ENCODE data around the gene CAMK4. TPM values are rescaled to one million over a fixed set of nuclear protein-coding genes. Genes with fewer than 3 reads are reported as not detected.

CAMK4 gene
- total RNA-seq, 2 experiments from 2014 or later, result 40.6 to 44.4 TPM

DNA sequence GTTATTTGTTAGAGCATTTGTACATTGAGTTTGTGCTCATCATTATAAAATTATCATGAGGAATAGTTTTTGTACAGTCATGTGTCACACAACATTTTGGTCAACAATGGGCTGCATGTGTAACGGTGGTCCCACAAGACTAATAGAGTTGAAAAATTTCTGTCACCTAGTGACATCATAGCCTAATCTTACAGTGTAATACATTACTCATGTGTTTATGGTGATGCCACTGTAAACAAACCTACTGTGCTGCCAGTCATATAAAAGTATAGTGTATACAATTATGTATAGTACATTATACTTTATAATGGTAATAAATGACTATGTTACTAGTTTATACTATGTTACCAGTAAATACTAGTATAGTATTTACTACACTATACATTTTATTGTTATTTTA lies 3.0 kb upstream of the CAMK4 start:
- intact Hi-C loops (cut with micrococcal nuclease), result loop anchor here (5.0 to 10.0 kb wide), 3 partner anchors 59 to 1806 kb away; partner anchors contain the start of gene WDR36
- CTCF ChIA-PET, result interaction anchor here (1.2 to 4.2 kb wide), 2 partner anchors 33 to 59 kb away, joined by 3 to 40 read pairs; no protein-coding TSS in a partner anchor
- DNase-seq, result no peak
- no peaks in the 10 kb centered on the region for H3K36me3 Mint-ChIP-seq (ENCODE audit: low read depth)
- H3K27me3 Mint-ChIP-seq (ENCODE audit: low read depth), result no peaks in the 10 kb centered on the region
- no peak overlapping the region for H3K27ac Mint-ChIP-seq
- H3K9me3 Mint-ChIP-seq, result peaks cover 6% of the 10 kb centered on the region
- peaks cover 8% of the 10 kb centered on the region for H3K4me1 Mint-ChIP-seq (ENCODE audit: low read depth)
- no peak overlapping the region for H3K4me3 Mint-ChIP-seq

DNA sequence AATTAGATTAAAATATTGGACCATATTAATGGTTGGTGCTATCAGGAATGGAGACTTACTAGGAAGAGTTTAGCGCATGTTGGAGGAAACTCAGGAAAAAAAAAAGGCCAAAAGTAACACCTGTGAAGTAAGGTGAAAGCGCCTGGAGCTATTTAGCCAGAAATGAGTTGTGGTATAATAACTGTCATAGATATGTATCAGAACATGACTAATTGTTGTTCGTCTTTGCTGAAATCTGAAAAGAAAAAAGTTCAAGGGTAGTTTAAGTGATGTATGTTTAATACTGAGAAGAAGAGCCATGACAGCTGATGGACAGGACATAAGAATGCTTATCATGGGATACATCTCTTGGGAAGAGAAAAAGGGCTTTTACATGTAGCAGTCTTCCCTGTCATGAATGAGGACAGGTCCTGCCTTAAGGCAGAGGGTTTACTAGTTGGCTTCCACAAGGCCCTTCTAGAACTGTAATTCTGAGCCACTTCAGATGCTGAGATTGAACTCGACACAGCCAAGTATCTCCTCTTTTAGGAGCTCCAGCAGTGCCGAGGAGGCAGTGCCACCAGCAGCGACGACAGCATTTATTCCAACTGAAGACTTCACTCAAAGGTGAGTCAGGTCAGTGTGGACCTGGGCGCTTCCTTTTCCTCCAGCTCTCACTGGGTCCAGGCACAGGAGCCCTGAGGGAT lies 940 bp upstream of the CAMK4 start:
- Mint-ChIP-seq H3K27me3 (ENCODE audit: low read depth) (no peaks in the 10 kb centered on the region), H3K9me3 (no peaks in the 10 kb centered on the region)
- no peak for DNase-seq

DNA sequence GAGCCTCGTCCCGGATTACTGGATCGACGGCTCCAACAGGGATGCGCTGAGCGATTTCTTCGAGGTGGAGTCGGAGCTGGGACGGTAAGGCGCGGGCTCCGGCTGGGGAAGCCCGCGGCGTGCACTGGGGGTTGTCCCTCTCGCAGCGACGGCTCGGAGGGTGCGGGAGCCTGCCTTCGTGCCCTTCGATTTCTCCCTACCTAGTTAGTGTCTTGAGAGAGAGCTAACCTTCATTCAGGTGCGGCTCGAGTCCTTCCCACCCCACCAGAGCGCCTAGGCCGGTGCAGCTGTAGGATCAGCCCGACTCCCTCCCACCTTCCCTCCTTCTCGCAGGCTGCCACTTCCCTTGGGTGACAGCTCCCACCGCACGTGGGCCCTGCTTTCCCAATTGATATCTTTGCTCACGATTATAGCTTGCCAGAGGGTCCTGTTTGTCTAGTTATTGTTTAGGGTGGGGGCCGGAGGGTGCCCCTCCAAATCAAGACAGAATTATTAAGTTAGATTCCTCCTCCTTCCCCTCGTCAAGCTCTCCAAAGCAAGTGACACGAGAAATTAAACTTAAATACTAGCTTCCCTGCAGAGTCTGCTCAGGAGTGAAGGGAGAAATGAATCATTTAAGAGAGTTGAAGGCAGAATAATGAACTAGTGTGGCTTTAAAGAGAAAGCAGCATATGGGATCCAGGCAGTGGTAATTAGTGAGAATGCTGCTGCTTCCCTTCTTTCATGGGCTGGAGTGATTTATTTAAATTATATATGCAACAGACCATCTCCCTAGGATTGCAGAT lies 569 bp downstream of the CAMK4 start:
- peak overlapping the region; percentile 97 for H3K27ac Mint-ChIP-seq
- intact Hi-C loops (cut with micrococcal nuclease), result loop anchor here (1.0 to 10.0 kb wide), 4 partner anchors 54 to 1810 kb away; partner anchors contain the start of gene WDR36
- peak overlapping the region; percentile 95 for H3K4me3 Mint-ChIP-seq
- CTCF ChIA-PET, result interaction anchor here (0.7 to 4.2 kb wide), 11 partner anchors 14 to 132 kb away, joined by 3 to 40 read pairs (median 4); partner anchors contain the start of gene WDR36
- no peaks in the 10 kb centered on the region for H3K9me3 Mint-ChIP-seq
- peaks cover 8% of the 10 kb centered on the region for H3K36me3 Mint-ChIP-seq (ENCODE audit: low read depth)
- no peaks in the 10 kb centered on the region for H3K27me3 Mint-ChIP-seq (ENCODE audit: low read depth)
- DNase-seq, result peak; percentile 64
- peaks cover 33% of the 10 kb centered on the region for H3K4me1 Mint-ChIP-seq (ENCODE audit: low read depth)

More for the DNA sequence above, 940 bp upstream of the CAMK4 start:
- CTCF ChIA-PET, result interaction anchor here (0.8 to 4.2 kb wide), 13 partner anchors 8 to 131 kb away, joined by 3 to 40 read pairs (median 4); partner anchors contain the start of gene WDR36
- intact Hi-C loops (cut with micrococcal nuclease), result loop anchor here (1.0 to 10.0 kb wide), 5 partner anchors 12 to 1808 kb away; partner anchors contain the start of gene WDR36
- Mint-ChIP-seq H3K36me3 (ENCODE audit: low read depth) (peaks cover 6% of the 10 kb centered on the region), H3K4me3 (peak overlapping the region; percentile 81), H3K27ac (peak overlapping the region; percentile 67), H3K4me1 (ENCODE audit: low read depth) (peaks cover 18% of the 10 kb centered on the region)

DNA sequence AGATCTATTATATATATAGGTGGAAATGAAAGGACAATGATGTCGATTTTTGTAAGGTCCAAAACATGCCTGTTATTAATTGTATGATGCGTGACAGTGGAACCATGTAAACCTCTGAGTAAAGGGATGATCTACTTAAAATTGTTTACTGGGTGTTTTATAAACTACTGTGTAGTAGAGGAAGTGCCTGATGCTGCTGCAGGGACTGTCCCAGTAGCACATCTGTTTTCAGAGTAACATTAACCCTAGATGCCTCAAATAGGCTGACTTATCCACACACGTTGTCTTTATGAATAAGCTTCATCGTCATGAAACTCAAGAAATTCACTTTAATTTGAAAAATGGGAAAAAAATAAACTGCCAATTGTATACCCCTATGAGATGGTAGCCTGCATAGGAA lies 1.7 kb downstream of the CAMK4 start:
- DNase-seq, result peak; percentile 44
- CTCF ChIA-PET, result interaction anchor here (0.6 to 2.6 kb wide), 4 partner anchors 10 to 191 kb away, joined by 3 to 15 read pairs (median 8); no protein-coding TSS in a partner anchor
- H3K36me3 Mint-ChIP-seq (ENCODE audit: low read depth), result peaks cover 9% of the 10 kb centered on the region
- peaks cover 43% of the 10 kb centered on the region for H3K4me1 Mint-ChIP-seq (ENCODE audit: low read depth)
- H3K4me3 Mint-ChIP-seq, result peak overlapping the region; percentile 95
- intact Hi-C loops (cut with micrococcal nuclease), result loop anchor here (1.0 to 10.0 kb wide), 2 partner anchors 28 to 1811 kb away; no protein-coding TSS in a partner anchor
- peak overlapping the region; percentile 97 for H3K27ac Mint-ChIP-seq
- H3K9me3 Mint-ChIP-seq, result no peaks in the 10 kb centered on the region
- no peaks in the 10 kb centered on the region for H3K27me3 Mint-ChIP-seq (ENCODE audit: low read depth)

DNA sequence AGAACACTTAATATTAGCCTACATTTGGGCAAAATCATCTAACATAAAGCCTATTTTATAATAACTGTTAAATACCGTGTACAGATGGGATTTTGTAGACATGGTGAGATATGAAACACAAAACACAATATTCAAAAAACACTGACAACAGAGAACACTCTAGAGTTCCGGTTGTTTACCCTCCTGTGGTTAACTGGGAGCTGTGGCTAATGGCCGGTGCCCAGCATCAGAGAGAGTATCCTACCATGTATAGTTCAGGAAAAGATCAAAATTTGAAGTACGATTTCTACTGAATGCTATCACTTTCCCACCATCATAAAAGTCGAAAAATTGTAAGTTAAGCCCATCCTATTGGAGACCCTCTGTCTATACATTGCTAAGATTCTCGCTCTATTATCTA lies 2.4 kb downstream of the CAMK4 start:
- Mint-ChIP-seq H3K9me3 (no peaks in the 10 kb centered on the region), H3K36me3 (ENCODE audit: low read depth) (peaks cover 9% of the 10 kb centered on the region), H3K27ac (peak overlapping the region; percentile 97), H3K27me3 (ENCODE audit: low read depth) (no peaks in the 10 kb centered on the region), H3K4me3 (peak overlapping the region; percentile 95), H3K4me1 (ENCODE audit: low read depth) (peaks cover 48% of the 10 kb centered on the region)
- intact Hi-C loops (cut with micrococcal nuclease), result loop anchor here (1.0 to 10.0 kb wide), 2 partner anchors 28 to 1812 kb away; no protein-coding TSS in a partner anchor
- DNase-seq, result no peak
- CTCF ChIA-PET, result interaction anchor here (0.6 to 2.6 kb wide), 6 partner anchors 9 to 305 kb away, joined by 3 to 15 read pairs (median 6); no protein-coding TSS in a partner anchor

DNA sequence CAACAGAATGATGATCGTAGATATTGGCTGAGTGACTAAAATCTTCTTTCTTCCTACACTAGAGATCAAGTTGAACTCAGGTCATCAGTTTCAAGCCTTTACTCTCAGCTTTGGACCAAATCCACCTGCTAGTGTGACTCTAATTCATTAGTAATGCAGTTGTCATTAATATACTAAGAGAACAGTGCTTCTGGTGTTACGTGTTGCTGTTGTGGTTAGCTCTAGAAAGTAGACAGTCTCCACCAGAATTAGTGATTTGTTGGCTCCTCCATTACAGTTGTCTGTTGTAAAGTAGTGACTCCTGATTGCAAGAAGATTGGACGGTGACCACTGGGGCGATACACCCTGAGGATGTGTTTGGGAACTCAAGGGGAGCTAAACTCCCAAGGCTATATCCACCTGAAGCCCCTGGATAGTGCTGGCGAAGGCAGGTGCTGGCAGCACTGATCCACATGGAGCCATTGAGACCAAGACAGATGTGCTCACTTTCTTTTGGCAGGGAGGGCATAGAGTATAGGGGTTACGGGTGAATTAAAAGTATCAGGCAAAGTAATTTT lies 3.1 kb downstream of the CAMK4 start:
- peaks cover 9% of the 10 kb centered on the region for H3K36me3 Mint-ChIP-seq (ENCODE audit: low read depth)
- intact Hi-C loops (cut with micrococcal nuclease), result loop anchor here (1.0 to 10.0 kb wide), 2 partner anchors 10 to 1813 kb away; no protein-coding TSS in a partner anchor
- DNase-seq, result no peak

DNA sequence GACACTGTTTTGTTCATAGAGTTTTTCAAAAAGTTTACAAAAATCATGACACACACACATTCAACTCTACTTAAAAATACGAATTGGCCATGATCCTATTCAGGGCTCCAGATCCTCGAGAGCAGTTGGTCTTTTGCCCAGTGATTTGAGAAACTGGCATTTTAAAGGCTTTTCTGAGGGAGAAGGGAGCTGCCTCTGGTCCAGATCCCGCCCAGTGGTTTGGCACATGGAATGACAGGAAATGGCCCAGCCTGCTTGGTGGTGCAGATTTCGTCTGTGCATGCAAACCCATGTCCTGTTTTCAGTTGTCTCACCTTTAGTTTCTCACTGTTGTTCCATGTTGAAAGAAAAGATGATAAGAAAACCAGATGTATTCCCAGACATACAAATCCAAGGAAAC lies 3.6 kb downstream of the CAMK4 start:
- peaks cover 59% of the 10 kb centered on the region for H3K4me1 Mint-ChIP-seq (ENCODE audit: low read depth)
- intact Hi-C loops (cut with micrococcal nuclease), result loop anchor here (1.0 to 10.0 kb wide), 2 partner anchors 10 to 1813 kb away; no protein-coding TSS in a partner anchor
- H3K4me3 Mint-ChIP-seq, result peak overlapping the region; percentile 79
- H3K36me3 Mint-ChIP-seq (ENCODE audit: low read depth), result peaks cover 9% of the 10 kb centered on the region
- H3K27ac Mint-ChIP-seq, result peak overlapping the region; percentile 97
- peak; percentile 61 for DNase-seq
- H3K9me3 Mint-ChIP-seq, result no peaks in the 10 kb centered on the region
- H3K27me3 Mint-ChIP-seq (ENCODE audit: low read depth), result no peaks in the 10 kb centered on the region
- CTCF ChIA-PET, result interaction anchor here (1.2 to 2.6 kb wide), 4 partner anchors 9 to 71 kb away, joined by 3 to 15 read pairs (median 6); no protein-coding TSS in a partner anchor

More for the DNA sequence above, 3.1 kb downstream of the CAMK4 start:
- Mint-ChIP-seq H3K9me3 (no peaks in the 10 kb centered on the region), H3K27ac (peak overlapping the region; percentile 97), H3K4me3 (peak overlapping the region; percentile 79), H3K4me1 (ENCODE audit: low read depth) (peaks cover 55% of the 10 kb centered on the region), H3K27me3 (ENCODE audit: low read depth) (no peaks in the 10 kb centered on the region)
- CTCF ChIA-PET, result interaction anchor here (0.6 to 2.6 kb wide), 6 partner anchors 9 to 304 kb away, joined by 3 to 15 read pairs (median 4); no protein-coding TSS in a partner anchor

DNA sequence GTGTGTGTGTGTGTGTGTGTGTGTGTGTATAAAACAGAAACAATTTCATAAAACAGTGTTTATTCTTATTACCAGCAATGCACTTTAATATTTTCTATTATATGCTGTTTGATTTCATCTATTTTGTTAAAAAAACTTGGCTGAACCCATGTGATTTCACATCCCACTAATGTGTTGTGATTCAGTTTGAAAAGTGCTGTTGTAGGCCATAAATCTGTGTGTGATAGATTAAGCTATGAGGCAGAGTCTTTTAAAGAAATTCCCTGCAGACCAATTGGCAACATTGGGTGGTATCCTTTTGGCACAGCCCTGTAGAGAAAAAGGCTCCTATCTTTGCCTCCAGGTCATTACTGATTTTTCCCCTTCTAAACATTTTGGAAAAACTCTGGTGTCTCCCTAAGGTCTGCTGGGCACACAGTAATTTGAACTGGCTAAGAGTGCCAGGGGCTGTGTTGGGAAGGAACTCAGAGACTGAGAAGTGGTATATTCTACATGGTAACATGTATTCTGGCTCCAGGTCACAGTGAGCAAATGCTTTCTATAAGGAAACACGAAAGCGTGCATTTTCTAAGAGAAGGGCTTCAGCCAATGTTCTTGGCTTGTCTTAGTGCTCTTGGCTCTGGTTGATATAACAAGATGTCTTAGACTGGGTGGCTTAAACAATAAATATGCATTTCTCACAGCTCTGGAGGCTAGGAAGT lies 4.5 kb downstream of the CAMK4 start:
- no peak for DNase-seq
- peaks cover 58% of the 10 kb centered on the region for H3K4me1 Mint-ChIP-seq (ENCODE audit: low read depth)
- H3K4me3 Mint-ChIP-seq, result peak overlapping the region; percentile 68
- H3K27me3 Mint-ChIP-seq (ENCODE audit: low read depth), result no peaks in the 10 kb centered on the region
- no peaks in the 10 kb centered on the region for H3K9me3 Mint-ChIP-seq
- H3K36me3 Mint-ChIP-seq (ENCODE audit: low read depth), result peaks cover 9% of the 10 kb centered on the region
- CTCF ChIA-PET, result interaction anchor here (1.2 to 3.1 kb wide), 2 partner anchors 26 to 51 kb away, joined by 6 to 21 read pairs; no protein-coding TSS in a partner anchor
- intact Hi-C loops (cut with micrococcal nuclease), result loop anchor here (10.0 kb wide), 1 partner anchor 1814 kb away; no protein-coding TSS in a partner anchor
- H3K27ac Mint-ChIP-seq, result peak overlapping the region; percentile 94

DNA sequence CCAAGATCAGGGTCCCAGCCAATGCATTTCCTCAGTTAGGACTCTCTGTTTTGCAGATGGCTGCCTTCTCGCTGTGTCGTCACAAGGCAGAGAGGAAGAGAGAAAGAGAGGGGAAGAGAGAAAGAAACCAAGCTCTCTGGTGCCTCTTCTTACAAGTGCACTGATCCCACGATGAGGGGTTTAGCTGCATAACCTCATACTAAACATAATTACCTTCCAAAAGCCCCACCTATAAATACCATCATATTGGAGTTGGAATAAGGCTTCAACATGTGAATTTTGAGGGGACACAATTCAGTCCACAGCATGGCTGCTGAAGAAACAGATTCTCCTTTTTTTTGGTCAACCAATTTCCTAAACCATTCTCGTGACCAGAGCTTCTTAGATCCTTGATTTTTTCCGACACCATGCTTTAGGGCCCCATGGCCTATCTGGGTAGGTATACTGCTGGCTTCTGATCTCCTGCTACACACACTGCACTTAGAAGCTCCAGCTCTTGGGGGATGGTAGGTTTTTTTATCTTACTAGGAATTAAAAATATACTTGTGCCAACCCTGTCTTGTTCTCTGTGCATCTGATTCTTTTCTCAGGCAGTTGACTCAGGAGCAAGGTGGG lies 5.1 kb downstream of the CAMK4 start:
- CTCF ChIA-PET, result interaction anchor here (0.7 to 3.1 kb wide), 7 partner anchors 17 to 70 kb away, joined by 3 to 21 read pairs (median 5); no protein-coding TSS in a partner anchor
- intact Hi-C loops (cut with micrococcal nuclease), result loop anchor here (10.0 kb wide), 1 partner anchor 1815 kb away; no protein-coding TSS in a partner anchor
- H3K4me3 Mint-ChIP-seq, result peak overlapping the region; percentile 68
- no peaks in the 10 kb centered on the region for H3K27me3 Mint-ChIP-seq (ENCODE audit: low read depth)
- peak; percentile 50 for DNase-seq
- H3K4me1 Mint-ChIP-seq (ENCODE audit: low read depth), result peaks cover 61% of the 10 kb centered on the region
- H3K9me3 Mint-ChIP-seq, result no peaks in the 10 kb centered on the region
- H3K27ac Mint-ChIP-seq, result peak overlapping the region; percentile 94
- H3K36me3 Mint-ChIP-seq (ENCODE audit: low read depth), result peaks cover 9% of the 10 kb centered on the region

DNA sequence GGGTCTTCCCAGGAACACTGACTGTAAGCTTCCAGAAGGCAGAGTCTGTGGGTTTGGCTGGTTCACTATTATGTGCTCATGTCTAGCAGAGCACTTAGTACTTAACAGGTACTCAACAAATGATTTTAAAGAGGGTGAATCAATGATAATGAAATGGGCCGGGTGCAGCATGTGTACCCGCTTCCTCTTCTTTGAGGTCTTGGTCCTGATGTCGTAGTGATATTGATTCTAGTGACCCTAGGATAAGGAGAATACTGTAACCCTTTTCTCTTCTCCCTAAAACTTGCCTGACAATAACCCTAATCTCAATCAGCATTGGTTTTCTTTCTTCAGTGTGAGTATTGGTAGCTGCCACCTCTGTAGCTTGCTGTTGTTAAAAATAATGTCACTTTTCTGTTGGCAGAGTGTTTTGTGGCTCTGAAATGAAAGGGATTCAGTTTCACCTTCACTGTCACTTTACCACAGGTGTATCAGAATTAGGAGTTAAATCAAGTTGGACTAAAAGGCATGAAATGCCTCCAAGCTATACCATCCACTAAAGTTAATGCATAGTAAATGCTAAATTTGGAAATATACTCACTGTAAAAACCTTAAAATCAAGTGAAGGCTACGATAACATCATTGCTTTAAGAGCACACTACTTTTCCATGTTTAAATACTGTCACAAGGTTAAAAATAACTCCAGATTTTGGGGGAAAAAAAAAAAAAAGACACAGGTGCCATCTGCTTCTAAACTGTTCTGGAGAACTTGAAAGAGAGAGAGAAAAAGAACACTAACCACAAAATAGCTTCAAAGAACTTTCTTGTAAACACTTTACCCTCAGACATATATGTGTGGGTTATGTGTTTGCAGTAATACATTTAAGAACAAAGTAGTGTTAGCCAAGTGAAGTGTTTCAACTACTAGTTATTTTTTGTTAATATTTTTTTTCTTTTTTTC lies 6.0 kb downstream of the CAMK4 start:
- intact Hi-C loops (cut with micrococcal nuclease), result loop anchor here (1.0 to 10.0 kb wide), 5 partner anchors 24 to 1815 kb away; partner anchors contain the start of genes DCP2 and STARD4
- Mint-ChIP-seq H3K27ac (peak overlapping the region; percentile 94), H3K4me1 (ENCODE audit: low read depth) (peaks cover 69% of the 10 kb centered on the region), H3K4me3 (peak overlapping the region; percentile 68), H3K9me3 (no peaks in the 10 kb centered on the region), H3K27me3 (ENCODE audit: low read depth) (no peaks in the 10 kb centered on the region), H3K36me3 (ENCODE audit: low read depth) (peaks cover 9% of the 10 kb centered on the region)
- CTCF ChIA-PET, result interaction anchor here (0.7 to 3.1 kb wide), 9 partner anchors 17 to 71 kb away, joined by 3 to 21 read pairs (median 5); no protein-coding TSS in a partner anchor
- DNase-seq, result peak; percentile 43

All from activated naive CD4-positive, alpha-beta T cell treated with anti-CD3 and anti-CD28 coated beads for 36 hours (primary cell).